ENCODE measurements around the gene DLX6. TPM values are rescaled to one million over a fixed set of nuclear protein-coding genes. Genes with fewer than 3 reads are reported as not detected.

The DLX6 gene
- total and polyA plus RNA-seq, 2 of the 8 experiments (the other 6 are each of a cell fraction or from before 2014, with no cell fraction given): not detected

GRCh38 chr7:97021747-97022490 is 16.6 kb downstream of the DLX6 start:
- Histone ChIP-seq H3K79me1 (ENCODE audit: low read depth, low read length) (no peaks in the 10 kb centered on the region), H2BK5ac (ENCODE audit: low read depth, low read length) (no peak overlapping the region), H3K4me1 (replicated peaks in 1 of 4; ENCODE audit: control insufficient read depth in 3 of 4, insufficient read depth in 4 of 4, low read length in 3 of 4) (peaks cover 24 to 52% (median 41%) of the 10 kb centered on the region in 4 experiments), H2BK12ac (ENCODE audit: low read depth, low read length) (no peak overlapping the region), H3K18ac (ENCODE audit: extremely low read depth, low read length) (no peak overlapping the region; the same call in 1 of the 2 replicates), H3K9me3 (ENCODE audit: insufficient read depth in 2 of 2, low read depth in 1 of 2, low read length in 1 of 2) (no peaks in the 10 kb centered on the region), H3K4ac (replicated peaks; ENCODE audit: insufficient read length, low read depth, low read length) (no peak overlapping the region), H3K4me2 (ENCODE audit: insufficient read depth in 1 of 2, low read depth in 2 of 2, low read length in 2 of 2) (peak overlapping the region; percentile 4 to 73), H4K20me1 (replicated peaks in 1 of 2; ENCODE audit: control insufficient read depth in 1 of 2, insufficient read depth in 2 of 2, low read length in 2 of 2) (peaks cover 16 to 39% of the 10 kb centered on the region in 2 experiments), H3K36me3 (ENCODE audit: control insufficient read depth in 2 of 4, insufficient read depth in 4 of 4, low read length in 3 of 4) (no peaks in the 10 kb centered on the region; a peak in 1 of 8 replicates), H3K23ac (ENCODE audit: insufficient read length) (no peak overlapping the region), H3K14ac (ENCODE audit: insufficient read length) (no peak overlapping the region), H2BK20ac (ENCODE audit: low read length) (no peak overlapping the region), H3K23me2 (ENCODE audit: low read depth, low read length) (peaks cover 13% of the 10 kb centered on the region; the same call in 1 of the 2 replicates), H2AK5ac (ENCODE audit: low read depth, low read length) (no peak overlapping the region), H2AFZ (ENCODE audit: low read length) (no peak overlapping the region), H3K79me2 (ENCODE audit: control insufficient read depth in 1 of 2, insufficient read depth in 2 of 2, low read length in 2 of 2) (no peaks in the 10 kb centered on the region), H3K27ac (ENCODE audit: low read depth, low read length) (no peak overlapping the region), H2BK15ac (ENCODE audit: low read length) (no peak overlapping the region), H4K91ac (replicated peaks; ENCODE audit: insufficient read length, low read length) (no peak overlapping the region), H3K9ac (replicated peaks in 1 of 4; ENCODE audit: extremely low read depth in 1 of 4, low read depth in 3 of 4, low read length in 3 of 4) (no peak overlapping the region), H3K56ac (replicated peaks; ENCODE audit: insufficient read length, low read depth, low read length) (no peak overlapping the region), H4K8ac (ENCODE audit: extremely low read depth, insufficient read depth, low read length) (no peak overlapping the region; the same call in 1 of the 2 replicates), H2BK120ac (replicated peaks; ENCODE audit: low read depth, low read length) (no peak overlapping the region), H4K5ac (ENCODE audit: insufficient read length, low read depth, low read length) (no peak overlapping the region), H3K4me3 (ENCODE audit: extremely low read depth in 1 of 4, insufficient read depth in 2 of 4, low read depth in 3 of 4, low read length in 4 of 4) (peak overlapping the region; percentile 20 to 53 (median 26); a peak in 5 of 8 replicates), H3K27me3 (replicated peaks in 1 of 4; ENCODE audit: control insufficient read depth in 3 of 4, extremely low read depth in 1 of 4, insufficient read depth in 3 of 4, low read length in 3 of 4) (peaks cover 92 to 100% (median 99%) of the 10 kb centered on the region in 4 experiments)
- 4% methylated on average over 33 of the region's 39 CpGs; no CpG with 5 or more reads in 1 of the 2 experiments for WGBS, 2 experiments (ENCODE audit: extremely low coverage in 1 of 2, insufficient coverage in 1 of 2, insufficient read length in 1 of 2, insufficient replicate concordance in 2 of 2, low coverage in 1 of 2, low lambda C conversion rate in 2 of 2, missing lambda C conversion rate in 1 of 2)
- FAIRE-seq (no peak), DNase-seq (ENCODE audit: low read depth in 1 of 2, low spot score in 2 of 2) (peak in 1 of 2 experiments; percentile 75)
- ChIA-PET POLR2A (ENCODE audit: partially characterized antibody) (interaction anchor here (1.8 to 3.4 kb wide), 4 partner anchors 12 to 33 kb away, joined by 4 to 22 read pairs (median 6); partner anchors contain the start of gene DLX6), CTCF (ENCODE audit: partially characterized antibody) (interaction anchor here (0.6 to 10.2 kb wide), 11 partner anchors 10 to 1105 kb away, joined by 3 to 150 read pairs (median 4); partner anchors contain the start of gene DLX6)
- TF ChIP-seq SIX5 (IDR thresholded peaks at IDR 0.05; ENCODE audit: low read depth, low read length) (no peak), CHD1 (IDR thresholded peaks at IDR 0.05; ENCODE audit: low read depth, low read length) (no peak), HDAC2 (IDR thresholded peaks at IDR 0.05; ENCODE audit: borderline replicate concordance in 1 of 2, low read depth in 2 of 2, low read length in 2 of 2) (no peak), RAD21 (IDR thresholded peaks at IDR 0.05 in 1 of 2, conservative IDR thresholded peaks at IDR 0.05 in 1 of 2; ENCODE audit: low read depth in 2 of 2, low read length in 2 of 2) (no peak), SAP30 (IDR thresholded peaks at IDR 0.05; ENCODE audit: insufficient read depth, insufficient replicate concordance, low read length) (no peak), POLR2A (IDR thresholded peaks at IDR 0.05; ENCODE audit: control extremely low read depth in 1 of 2, low read depth in 2 of 2, low read length in 2 of 2) (no peak), KDM5A (IDR thresholded peaks at IDR 0.05; ENCODE audit: low read length) (no peak), KDM4A (IDR thresholded peaks at IDR 0.05; ENCODE audit: low read depth, low read length, severe bottlenecking) (no peak), RNF2 (IDR thresholded peaks at IDR 0.05; ENCODE audit: borderline replicate concordance, low read depth, low read length, missing control alignments, poor library complexity, severe bottlenecking) (peak; percentile 47), RBBP5 (IDR thresholded peaks at IDR 0.05; ENCODE audit: borderline replicate concordance, low read depth, low read length) (0 out of 2 replicates have a peak, but pooled peaks have one; percentile 23)
